Esophagus squamous epithelium (tissue), 5 donors: ENCODE data around the gene NRAS. TPM values are rescaled to one million over a fixed set of nuclear protein-coding genes. Genes with fewer than 3 reads are reported as not detected.

ENCODE experiments used
- DNase-seq: peaks from one replicate; lab custom pipeline; 2025; lab: John Stamatoyannopoulos, UW
- H3K27ac ChIP-seq, 4 donors: fragments of 200-600 bp; sonication (generic); one replicate each; pipeline ENCODE4 v1.5.1; 2016 to 2019; ENCODE audit warnings: mild to moderate bottlenecking in 1 of 4
- H3K27me3 ChIP-seq, 4 donors: fragments of 200-600 bp; sonication (generic); 1 replicate in 3 of 4; 2 replicates in 1 of 4; pipeline versions ENCODE4 v1.5.1 to v1.6.0; 2017 to 2021; ENCODE audit warnings: antibody characterized with exemption in 1 of 4
- H3K36me3 ChIP-seq, 3 donors: fragments of 200-600 bp; sonication (generic); one replicate each; pipeline ENCODE4 v1.5.1; 2016 to 2019
- H3K4me1 ChIP-seq, 3 donors: fragments of 200-600 bp; sonication (generic); one replicate each; pipeline ENCODE4 v1.5.1; 2017 to 2019
- H3K4me3 ChIP-seq, 4 donors: fragments of 200-600 bp; sonication (generic); 1 replicate in 3 of 4; 2 replicates in 1 of 4; pipeline ENCODE4 v1.5.1; 2016 to 2019; ENCODE audit warnings: mild to moderate bottlenecking in 2 of 4, moderate library complexity in 1 of 4
- H3K9me3 ChIP-seq, 3 donors: fragments of 200-600 bp; sonication (generic); one replicate each; pipeline ENCODE4 v1.5.1; 2016 to 2019
- CTCF ChIP-seq, 6 experiments: fragments of 450-650 bp in 4 of 6; fragments of 200-600 bp in 2 of 6; sonication (generic) in 2 of 6; IDR thresholded peaks; one replicate each; pipeline ENCODE4 v1.5.1; 2016 to 2019; ENCODE audit warnings: antibody characterized with exemption in 6 of 6, mild to moderate bottlenecking in 4 of 6, moderate library complexity in 4 of 6
- POLR2A ChIP-seq, 4 donors: fragments of 450-650 bp; IDR thresholded peaks; one replicate each; pipeline ENCODE4 v1.6.1; 2017; ENCODE audit warnings: antibody characterized with exemption in 4 of 4, mild to moderate bottlenecking in 4 of 4, moderate library complexity in 3 of 4
- WGBS, 2 donors: methylation state at CpG; one replicate each; pipeline ENCODE4 v1.1.5; 2018; 5-methylcytosine and 5-hydroxymethylcytosine counted together
- intact Hi-C: fragments of 100-400 bp; cut with DNase I; formaldehyde crosslinking; loops from one replicate; pipeline ENCODE4 v1.15.0; 2022
- total RNA-seq, 4 donors: library from RNA; depleted of rRNA; stranded (reverse); fragments of >200 nt; gene quantifications; one replicate each; pipeline ENCODE4 v1.1.0, GENCODE V29; 2016
- donor health status: DM: yes; HTN: yes; CAD: no.

NRAS gene
- total RNA-seq, 4 donors from 2014 or later = 18.4 to 38.0 (median 30.1) TPM

- Histone ChIP-seq H3K36me3 (peaks cover 0 to 50% (median 4%) of the 10 kb centered on the region in 3 donors), H3K27ac (no peak overlapping the region), H3K4me3 (no peak overlapping the region), H3K4me1 (peaks cover 13 to 87% (median 48%) of the 10 kb centered on the region in 3 donors), H3K27me3 (no peaks in the 10 kb centered on the region), H3K9me3 (no peaks in the 10 kb centered on the region)
- no peak for TF ChIP-seq CTCF (IDR thresholded peaks at IDR 0.05)
- no peak for TF ChIP-seq POLR2A (IDR thresholded peaks at IDR 0.05)
- 39 to 48% methylated on average over 5 of the region's 5 CpGs for WGBS, 2 donors
- DNase-seq = no peak
- intact Hi-C loops = no loop called here
Measured at GRCh38 chr1:114750780-114751179, 34.2 kb upstream of the NRAS start.

- no peak for DNase-seq
- Histone ChIP-seq H3K4me3 (no peak overlapping the region), H3K36me3 (peaks cover 0 to 60% (median 4%) of the 10 kb centered on the region in 3 donors), H3K4me1 (peaks cover 6 to 79% (median 39%) of the 10 kb centered on the region in 3 donors), H3K9me3 (no peaks in the 10 kb centered on the region), H3K27me3 (no peaks in the 10 kb centered on the region), H3K27ac (no peak overlapping the region)
- intact Hi-C loops = no loop called here
- WGBS, 2 donors = 75 to 76% methylated on average over 5 of the region's 5 CpGs
- TF ChIP-seq POLR2A (IDR thresholded peaks at IDR 0.05) (no peak), CTCF (IDR thresholded peaks at IDR 0.05) (no peak)
Measured at GRCh38 chr1:114749835-114750234, 33.3 kb upstream of the NRAS start.

GRCh38 chr1:114746450-114747121 lies 30.0 kb upstream of the NRAS start:
- Histone ChIP-seq H3K4me3 (no peak overlapping the region), H3K27me3 (no peaks in the 10 kb centered on the region), H3K27ac (no peak overlapping the region), H3K36me3 (peaks cover 0 to 92% (median 6%) of the 10 kb centered on the region in 3 donors), H3K9me3 (no peaks in the 10 kb centered on the region), H3K4me1 (peaks cover 5 to 55% (median 14%) of the 10 kb centered on the region in 3 donors)
- WGBS, 2 donors = 72 to 81% methylated on average over 6 of the region's 6 CpGs
- DNase-seq = no peak
- TF ChIP-seq POLR2A (IDR thresholded peaks at IDR 0.05) (no peak), CTCF (IDR thresholded peaks at IDR 0.05) (no peak)
- intact Hi-C loops = no loop called here

GRCh38 chr1:114745291-114745690 lies 28.7 kb upstream of the NRAS start:
- intact Hi-C loops = no loop called here
- Histone ChIP-seq H3K27ac (no peak overlapping the region), H3K4me1 (peaks cover 0 to 42% (median 3%) of the 10 kb centered on the region in 3 donors), H3K4me3 (no peak overlapping the region), H3K36me3 (peaks cover 0 to 100% (median 6%) of the 10 kb centered on the region in 3 donors), H3K9me3 (no peaks in the 10 kb centered on the region), H3K27me3 (no peaks in the 10 kb centered on the region)
- TF ChIP-seq POLR2A (IDR thresholded peaks at IDR 0.05) (no peak), CTCF (IDR thresholded peaks at IDR 0.05) (no peak)
- no peak for DNase-seq
- 70 to 73% methylated on average over 2 of the region's 2 CpGs for WGBS, 2 donors

- H3K27ac ChIP-seq = no peak overlapping the region
- WGBS, 2 donors = 89 to 92% methylated on average over 9 to 11 of the region's 11 CpGs
- H3K9me3 ChIP-seq = no peaks in the 10 kb centered on the region
- DNase-seq = no peak
- no peak overlapping the region for H3K4me3 ChIP-seq
- TF ChIP-seq CTCF (IDR thresholded peaks at IDR 0.05) (no peak), POLR2A (IDR thresholded peaks at IDR 0.05) (no peak)
- H3K36me3 ChIP-seq = peaks cover 0 to 99% (median 3%) of the 10 kb centered on the region in 3 donors
- peaks cover 0 to 15% (median 2%) of the 10 kb centered on the region in 3 donors for H3K4me1 ChIP-seq
- H3K27me3 ChIP-seq = no peaks in the 10 kb centered on the region
- intact Hi-C loops = no loop called here
Measured at GRCh38 chr1:114741963-114742746, 25.6 kb upstream of the NRAS start.
